HG03066 (cell line): ENCODE data around the gene TMEM169.
"Not testable (repeated sequence)": the region's sequence is repeated elsewhere in the genome, so short reads cannot be mapped to it uniquely, and the experiment has no call there.

Source experiments
- ATAC-seq: cut with Tn5 transposase; IDR thresholded peaks from one replicate; pipeline ENCODE4 v1.9.1; 2021; ENCODE audit warnings: low read depth; ENCODE audit not compliant: unreplicated experiment

The TMEM169 gene

GRCh38 chr2:216071111-216071851 is 10.4 kb upstream of the TMEM169 start:
- ATAC-seq, result no peak

DNA sequence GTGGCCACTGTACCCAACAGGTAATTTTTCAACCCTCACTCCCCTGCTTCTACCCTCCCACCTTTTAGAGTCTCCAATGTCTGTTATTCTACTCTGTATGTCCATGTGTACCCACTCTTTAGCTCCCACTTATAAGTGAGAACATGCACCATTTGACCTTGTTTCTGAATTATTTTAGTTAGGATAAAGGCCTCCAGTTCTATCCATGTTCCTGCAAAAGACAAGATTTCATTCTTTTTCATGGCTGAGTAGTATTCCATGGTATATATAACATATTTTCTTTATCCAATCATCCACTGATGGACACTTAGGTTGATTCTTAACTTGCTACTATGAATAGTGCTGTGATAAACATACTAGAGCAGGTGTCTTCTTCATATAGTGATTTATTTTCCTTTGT is 9.2 kb upstream of the TMEM169 start:
- ATAC-seq, result no peak

GRCh38 chr2:216073773-216074172 is 7.9 kb upstream of the TMEM169 start:
- no peak for ATAC-seq

GRCh38 chr2:216074380-216074779 is 7.3 kb upstream of the TMEM169 start:
- ATAC-seq, result no peak

GRCh38 chr2:216074794-216075193 is 6.9 kb upstream of the TMEM169 start:
- ATAC-seq, result no peak

GRCh38 chr2:216075510-216076485 is 5.9 kb upstream of the TMEM169 start:
- ATAC-seq, result no peak

DNA sequence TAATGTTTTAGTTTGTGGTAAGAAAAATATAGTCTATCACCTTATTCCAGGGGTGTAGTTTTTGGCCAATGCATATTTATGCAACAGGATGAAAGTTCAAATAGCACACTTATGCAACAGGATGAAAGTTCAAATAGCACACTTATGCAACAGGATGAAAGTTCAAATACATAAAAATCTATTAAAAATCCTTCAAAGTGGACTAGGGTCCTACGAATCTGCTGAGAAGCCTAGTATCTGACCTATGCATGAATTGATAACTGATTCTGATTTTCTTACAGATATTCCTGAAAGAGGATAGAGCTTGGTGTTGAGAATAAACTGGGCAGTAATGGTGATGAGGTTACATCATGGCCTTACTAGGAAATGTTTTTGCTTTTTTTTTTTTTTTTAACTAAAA is 2.9 kb upstream of the TMEM169 start:
- no peak for ATAC-seq

DNA sequence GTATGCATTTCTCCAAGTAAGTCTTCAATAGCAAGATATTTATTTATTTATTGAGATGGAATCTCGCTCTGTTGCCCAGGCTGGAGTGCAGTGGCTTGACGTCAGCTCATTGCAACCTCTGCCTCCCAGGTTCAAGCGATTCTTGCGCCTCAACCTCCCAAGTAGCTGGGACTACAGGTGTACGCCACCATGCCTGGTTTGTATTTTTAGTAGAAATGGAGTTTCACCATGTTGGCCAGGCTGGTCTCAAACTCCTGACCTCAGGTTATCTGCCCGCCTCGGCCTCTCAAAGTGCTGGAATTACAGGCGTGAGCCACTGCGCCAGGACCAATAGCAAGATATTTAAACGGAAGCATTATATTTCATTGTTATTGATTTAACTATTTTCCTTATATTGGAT is 1.7 kb upstream of the TMEM169 start:
- ATAC-seq, result not testable (repeated sequence)

- no peak for ATAC-seq
These were observed 707 bp upstream of the TMEM169 start for GRCh38 chr2:216081012-216081411.

DNA sequence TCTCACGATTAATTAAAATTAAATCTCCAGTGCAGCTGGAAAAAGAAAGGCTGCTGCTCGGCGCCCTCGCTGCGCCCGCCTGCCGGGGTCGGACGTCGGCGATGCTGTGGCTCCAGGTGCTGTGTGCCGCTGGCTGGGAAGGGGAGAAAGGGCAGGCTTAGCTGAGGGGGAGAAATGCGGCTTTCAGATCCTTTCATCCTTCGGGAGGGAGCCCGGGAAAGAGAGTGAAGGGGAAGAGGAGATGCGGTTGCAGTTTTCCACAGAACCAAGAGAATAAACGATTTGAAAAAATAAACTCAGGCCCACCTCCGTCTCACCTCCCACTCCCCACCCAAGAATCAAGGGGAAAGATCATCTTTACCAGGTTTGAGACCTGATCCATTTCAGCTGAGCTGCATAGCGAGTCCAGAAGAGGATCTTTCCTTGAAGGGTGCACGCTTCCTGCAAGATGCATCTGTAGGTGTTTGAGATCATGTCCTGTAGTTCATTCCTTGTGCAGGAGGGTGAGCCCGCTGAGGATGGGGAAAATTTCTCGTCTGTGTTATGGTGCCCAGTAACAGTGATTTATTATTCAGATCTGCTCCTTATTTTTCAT is 495 bp downstream of the TMEM169 start:
- ATAC-seq, result peak; percentile 3

- no peak for ATAC-seq
These were observed 1.1 kb downstream of the TMEM169 start for GRCh38 chr2:216082805-216083204.

DNA sequence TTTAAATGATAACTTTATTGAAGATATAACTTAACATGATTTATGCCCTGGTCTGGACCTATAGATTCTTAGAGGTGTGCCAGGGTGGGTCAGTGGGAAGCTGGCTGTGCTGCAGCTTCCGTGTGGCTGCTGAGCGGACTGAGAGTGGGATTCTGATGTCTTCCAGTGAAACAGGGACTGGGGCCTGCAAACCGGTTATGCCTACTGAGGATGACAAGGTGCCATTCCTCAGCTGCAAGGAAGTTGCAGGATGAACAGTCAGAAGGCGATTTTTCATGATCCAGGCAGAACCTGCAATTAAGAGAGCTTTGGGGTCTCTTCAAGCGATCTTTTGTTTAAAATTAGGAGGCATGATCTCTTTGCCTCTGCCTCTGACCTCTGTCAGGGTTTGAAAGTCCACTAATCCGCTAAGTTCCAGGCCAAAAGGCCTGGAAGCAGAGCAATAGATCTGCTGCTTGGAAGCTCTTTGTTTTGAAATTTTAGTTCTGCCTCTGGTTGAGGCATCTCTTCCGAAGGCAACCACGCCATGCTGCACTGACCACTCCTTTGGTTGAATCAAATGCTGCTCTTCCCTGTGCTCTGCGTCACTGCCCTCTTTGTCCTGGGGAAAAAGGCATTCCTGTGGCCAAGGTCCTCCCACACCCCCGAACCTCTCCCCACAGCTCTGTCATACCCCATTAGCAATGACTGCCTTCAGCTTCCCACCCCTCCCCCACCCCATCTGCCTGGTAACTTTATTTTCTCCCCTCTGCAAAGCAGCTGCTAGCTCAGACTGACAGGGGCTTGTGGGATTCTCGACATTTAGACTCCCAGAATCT is 2.0 kb downstream of the TMEM169 start:
- no peak for ATAC-seq

- no peak for ATAC-seq
These were observed 2.8 kb downstream of the TMEM169 start for GRCh38 chr2:216084547-216084946.

GRCh38 chr2:216086207-216086893 is 4.6 kb downstream of the TMEM169 start:
- no peak for ATAC-seq

- ATAC-seq, result peak; percentile 79
These were observed 8.7 kb downstream of the TMEM169 start for GRCh38 chr2:216090369-216090786.

DNA sequence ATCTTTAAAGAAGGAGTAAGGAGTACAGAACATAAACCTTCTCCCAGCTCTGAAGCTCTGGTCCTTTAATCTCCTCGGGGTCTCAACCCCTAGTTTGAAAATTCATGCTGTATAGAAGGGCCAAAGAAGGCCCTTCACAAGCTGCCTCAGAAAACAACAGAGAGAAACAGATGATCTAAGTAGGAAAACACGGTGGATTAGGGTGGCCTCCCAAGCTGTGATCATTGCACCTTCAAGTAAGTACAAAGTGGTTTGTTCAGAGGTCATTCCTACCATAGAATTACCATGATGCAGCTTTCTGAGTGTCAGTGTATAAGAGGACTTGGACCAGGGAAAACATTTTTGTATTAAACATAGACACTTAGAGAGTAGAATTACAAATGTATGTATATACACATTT is 10.9 kb downstream of the TMEM169 start:
- no peak for ATAC-seq

GRCh38 chr2:216094701-216095100 is 13.0 kb downstream of the TMEM169 start:
- ATAC-seq, result no peak

DNA sequence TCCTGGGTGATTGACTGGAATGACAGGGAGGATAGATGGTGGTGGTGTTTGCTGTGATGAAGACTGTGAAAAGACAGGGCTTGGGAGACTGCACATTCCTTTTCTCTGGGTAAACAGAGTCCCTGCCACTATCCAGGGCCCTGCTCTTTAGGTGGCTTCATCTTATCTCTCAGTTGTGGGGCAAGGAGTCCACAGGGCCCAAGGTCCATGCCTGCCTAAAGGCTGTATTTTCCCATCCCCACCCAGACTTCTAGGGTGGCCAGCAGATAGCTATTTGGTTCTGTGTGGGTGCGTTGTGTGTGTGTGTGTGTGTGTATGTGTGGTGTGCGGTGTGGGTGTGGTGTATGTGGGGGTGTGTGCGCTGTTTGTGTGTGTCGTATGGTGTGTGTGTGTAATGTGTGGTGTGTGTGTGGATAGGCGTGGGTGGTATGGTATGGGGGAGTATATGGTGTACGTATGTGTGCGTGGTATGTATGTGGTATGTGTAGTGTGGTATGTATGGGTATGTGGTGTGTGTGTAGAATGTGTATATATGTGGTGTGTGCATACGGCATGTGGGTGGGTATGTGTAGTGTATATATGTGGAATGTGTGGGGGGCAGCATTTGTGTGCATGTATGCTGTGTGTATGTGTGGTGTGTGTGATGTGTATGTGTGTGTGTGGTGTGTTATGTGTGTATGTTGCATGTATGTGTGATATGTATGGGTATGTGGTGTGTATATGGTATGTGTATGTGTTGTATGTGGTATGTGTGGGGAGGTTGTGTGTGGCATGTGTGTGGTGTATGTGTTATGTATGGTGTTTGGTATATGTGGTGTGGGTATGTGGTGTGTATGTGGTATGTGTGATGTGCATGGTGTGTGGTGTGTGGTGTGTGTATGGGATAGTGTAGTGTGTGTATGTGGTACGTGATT is 17.0 kb downstream of the TMEM169 start:
- no peak for ATAC-seq

- ATAC-seq, result no peak
These were observed 19.4 kb downstream of the TMEM169 start for GRCh38 chr2:216101109-216101508.
